Measurements from ENCODE around the gene EIF2S3.

DNA sequence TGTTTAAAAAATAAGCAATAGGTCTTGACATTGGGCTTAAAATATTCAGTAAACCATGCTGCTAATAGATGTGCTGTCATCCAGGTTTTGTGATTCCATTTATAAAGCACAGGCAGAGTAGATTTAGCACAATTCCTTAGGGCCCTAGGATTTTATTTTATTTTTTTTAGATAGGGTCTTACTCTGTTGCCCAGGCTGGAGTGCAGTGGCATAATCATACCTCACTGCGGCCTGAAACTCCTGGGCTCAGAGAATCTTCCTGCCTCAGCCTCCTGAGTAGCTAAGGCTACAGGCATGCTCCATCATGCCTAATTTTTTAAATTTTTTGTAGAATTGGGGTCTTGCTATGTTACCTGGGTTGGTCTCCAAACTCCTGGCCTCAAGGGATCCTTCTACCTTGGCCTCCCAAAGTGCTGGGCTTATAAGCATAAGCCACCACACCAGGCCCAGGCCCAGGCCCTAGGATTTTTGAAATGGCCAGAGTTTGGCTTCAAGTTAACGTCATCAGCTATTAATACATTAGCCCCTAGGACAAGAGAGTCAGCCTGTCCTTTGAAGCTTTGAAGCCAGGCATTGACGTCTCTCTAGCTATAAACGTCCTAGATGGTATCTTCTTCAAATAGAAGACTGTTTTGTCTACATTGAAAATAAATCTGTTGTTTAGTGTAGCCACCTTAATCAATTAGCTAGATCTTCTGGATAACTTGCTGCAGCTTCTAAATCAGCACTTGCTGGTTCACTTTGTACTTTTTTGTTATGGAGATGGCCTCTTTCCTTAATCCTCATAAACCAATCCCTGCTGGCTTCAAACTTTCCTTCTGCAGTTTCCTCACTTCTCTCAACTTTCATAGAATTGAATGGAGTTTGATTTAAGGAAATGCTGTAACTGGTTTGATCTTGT is 35.8 kb downstream of the EIF2S3 start:
- TF ChIP-seq EP300 (IDR thresholded peaks at IDR 0.05) = no peak
- no peak for TF ChIP-seq POLR2AphosphoS5 (IDR thresholded peaks at IDR 0.05)
- TF ChIP-seq, protein P1, sequence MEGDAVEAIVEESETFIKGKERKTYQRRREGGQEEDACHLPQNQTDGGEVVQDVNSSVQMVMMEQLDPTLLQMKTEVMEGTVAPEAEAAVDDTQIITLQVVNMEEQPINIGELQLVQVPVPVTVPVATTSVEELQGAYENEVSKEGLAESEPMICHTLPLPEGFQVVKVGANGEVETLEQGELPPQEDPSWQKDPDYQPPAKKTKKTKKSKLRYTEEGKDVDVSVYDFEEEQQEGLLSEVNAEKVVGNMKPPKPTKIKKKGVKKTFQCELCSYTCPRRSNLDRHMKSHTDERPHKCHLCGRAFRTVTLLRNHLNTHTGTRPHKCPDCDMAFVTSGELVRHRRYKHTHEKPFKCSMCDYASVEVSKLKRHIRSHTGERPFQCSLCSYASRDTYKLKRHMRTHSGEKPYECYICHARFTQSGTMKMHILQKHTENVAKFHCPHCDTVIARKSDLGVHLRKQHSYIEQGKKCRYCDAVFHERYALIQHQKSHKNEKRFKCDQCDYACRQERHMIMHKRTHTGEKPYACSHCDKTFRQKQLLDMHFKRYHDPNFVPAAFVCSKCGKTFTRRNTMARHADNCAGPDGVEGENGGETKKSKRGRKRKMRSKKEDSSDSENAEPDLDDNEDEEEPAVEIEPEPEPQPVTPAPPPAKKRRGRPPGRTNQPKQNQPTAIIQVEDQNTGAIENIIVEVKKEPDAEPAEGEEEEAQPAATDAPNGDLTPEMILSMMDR (IDR thresholded peaks at IDR 0.05) = no peak

Measured in stomach (tissue), 4 donors.